PC-3 (cell line): ENCODE results near the gene ZNF19.

Source experiments
- EZH2phosphoT487 ChIP-seq: fragments of 300-600 bp; sonication (generic); IDR thresholded peaks from 2 replicates; pipeline ENCODE4 v1.6.1; 2018; ENCODE audit warnings: mild to moderate bottlenecking, antibody characterized with exemption, low read length, borderline replicate concordance
- TF ChIP-seq, protein P1 (sequence below): fragments of 300-600 bp; sonication (generic); conservative IDR thresholded peaks from 2 replicates; pipeline ENCODE4 v1.5.1; 2017; ENCODE audit warnings: antibody characterized with exemption, low read depth, mild to moderate bottlenecking, low read length

DNA sequence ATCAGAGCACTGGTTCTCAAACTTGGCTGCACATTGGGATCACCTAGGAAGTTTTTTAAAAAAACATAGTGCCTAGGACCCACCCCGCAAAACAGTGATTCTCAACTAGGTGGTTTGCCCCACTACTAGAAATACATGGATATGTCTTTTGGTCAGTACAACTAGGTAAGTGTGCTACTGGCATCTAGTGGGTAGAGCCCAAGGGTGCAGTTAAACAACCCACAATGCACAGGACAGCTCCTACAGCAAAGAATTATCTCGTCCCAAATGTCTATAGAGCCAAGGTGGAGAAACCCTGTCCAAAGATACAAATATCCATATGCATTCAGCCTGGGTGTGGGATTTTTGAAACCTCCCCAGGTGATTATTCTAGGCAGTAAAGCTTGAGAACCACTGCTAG is 11.8 kb upstream of the ZNF19 start:
- TF ChIP-seq EZH2phosphoT487: no peak
- TF ChIP-seq, protein P1, sequence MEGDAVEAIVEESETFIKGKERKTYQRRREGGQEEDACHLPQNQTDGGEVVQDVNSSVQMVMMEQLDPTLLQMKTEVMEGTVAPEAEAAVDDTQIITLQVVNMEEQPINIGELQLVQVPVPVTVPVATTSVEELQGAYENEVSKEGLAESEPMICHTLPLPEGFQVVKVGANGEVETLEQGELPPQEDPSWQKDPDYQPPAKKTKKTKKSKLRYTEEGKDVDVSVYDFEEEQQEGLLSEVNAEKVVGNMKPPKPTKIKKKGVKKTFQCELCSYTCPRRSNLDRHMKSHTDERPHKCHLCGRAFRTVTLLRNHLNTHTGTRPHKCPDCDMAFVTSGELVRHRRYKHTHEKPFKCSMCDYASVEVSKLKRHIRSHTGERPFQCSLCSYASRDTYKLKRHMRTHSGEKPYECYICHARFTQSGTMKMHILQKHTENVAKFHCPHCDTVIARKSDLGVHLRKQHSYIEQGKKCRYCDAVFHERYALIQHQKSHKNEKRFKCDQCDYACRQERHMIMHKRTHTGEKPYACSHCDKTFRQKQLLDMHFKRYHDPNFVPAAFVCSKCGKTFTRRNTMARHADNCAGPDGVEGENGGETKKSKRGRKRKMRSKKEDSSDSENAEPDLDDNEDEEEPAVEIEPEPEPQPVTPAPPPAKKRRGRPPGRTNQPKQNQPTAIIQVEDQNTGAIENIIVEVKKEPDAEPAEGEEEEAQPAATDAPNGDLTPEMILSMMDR: no peak
